Measurements from ENCODE around the gene LONRF2.

The LONRF2 gene

DNA sequence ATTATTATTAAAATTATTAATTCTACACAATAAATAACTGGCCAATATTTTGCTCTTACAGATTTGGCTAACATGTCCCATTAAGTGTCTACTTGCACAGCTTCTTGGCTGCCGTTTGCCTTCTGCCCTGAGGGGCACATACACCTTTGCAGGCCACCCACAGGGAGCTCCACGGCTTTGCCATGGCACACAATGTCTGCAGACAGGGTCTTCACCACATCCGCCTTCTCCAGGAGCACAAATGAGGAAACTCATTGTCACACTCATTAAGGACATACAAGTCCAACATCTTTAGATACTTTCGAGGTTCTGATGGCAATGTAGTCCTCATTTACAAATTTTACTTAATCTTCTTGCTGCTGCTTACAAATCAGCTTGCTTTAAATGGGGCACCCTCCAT is 45.6 kb downstream of the LONRF2 start:
- no peak for TF ChIP-seq CTCF (IDR thresholded peaks at IDR 0.05; ENCODE audit: insufficient read depth, low read length, poor library complexity, severe bottlenecking)
- Histone ChIP-seq H3K36me3 (ENCODE audit: control insufficient read depth, insufficient read depth, low read length) (no peaks in the 10 kb centered on the region), H3K27me3 (replicated peaks; ENCODE audit: control insufficient read depth, insufficient read depth, low read length) (no peaks in the 10 kb centered on the region), H3K4me3 (replicated peaks; ENCODE audit: low read depth, low read length) (no peak overlapping the region)
- no peak for DNase-seq (ENCODE audit: extremely low read depth, insufficient read length)

DNA sequence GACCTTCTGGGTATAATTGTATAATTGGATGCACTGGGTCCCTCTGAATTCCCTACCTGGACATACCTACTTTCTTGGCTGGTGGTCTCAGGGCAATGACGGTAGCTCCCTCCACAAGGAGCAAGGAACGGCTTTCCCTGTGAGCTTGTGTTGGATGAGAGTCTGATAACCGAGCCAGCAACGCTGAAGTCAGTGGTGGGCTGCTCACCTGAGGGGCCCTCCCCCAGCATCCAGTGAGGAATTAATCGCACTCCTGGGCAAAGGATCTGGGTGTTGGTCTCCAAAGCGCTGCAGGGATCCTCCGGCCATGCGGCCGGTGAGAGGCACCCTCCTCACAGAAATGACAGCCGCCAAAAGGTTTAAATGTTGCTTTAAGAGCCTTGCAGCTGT is 47.1 kb downstream of the LONRF2 start:
- Histone ChIP-seq H3K36me3 (ENCODE audit: control insufficient read depth, insufficient read depth, low read length) (no peaks in the 10 kb centered on the region), H3K27me3 (replicated peaks; ENCODE audit: control insufficient read depth, insufficient read depth, low read length) (no peaks in the 10 kb centered on the region), H3K4me3 (replicated peaks; ENCODE audit: low read depth, low read length) (no peak overlapping the region)
- no peak for TF ChIP-seq CTCF (IDR thresholded peaks at IDR 0.05; ENCODE audit: insufficient read depth, low read length, poor library complexity, severe bottlenecking)
- DNase-seq (ENCODE audit: extremely low read depth, insufficient read length) = no peak

DNA sequence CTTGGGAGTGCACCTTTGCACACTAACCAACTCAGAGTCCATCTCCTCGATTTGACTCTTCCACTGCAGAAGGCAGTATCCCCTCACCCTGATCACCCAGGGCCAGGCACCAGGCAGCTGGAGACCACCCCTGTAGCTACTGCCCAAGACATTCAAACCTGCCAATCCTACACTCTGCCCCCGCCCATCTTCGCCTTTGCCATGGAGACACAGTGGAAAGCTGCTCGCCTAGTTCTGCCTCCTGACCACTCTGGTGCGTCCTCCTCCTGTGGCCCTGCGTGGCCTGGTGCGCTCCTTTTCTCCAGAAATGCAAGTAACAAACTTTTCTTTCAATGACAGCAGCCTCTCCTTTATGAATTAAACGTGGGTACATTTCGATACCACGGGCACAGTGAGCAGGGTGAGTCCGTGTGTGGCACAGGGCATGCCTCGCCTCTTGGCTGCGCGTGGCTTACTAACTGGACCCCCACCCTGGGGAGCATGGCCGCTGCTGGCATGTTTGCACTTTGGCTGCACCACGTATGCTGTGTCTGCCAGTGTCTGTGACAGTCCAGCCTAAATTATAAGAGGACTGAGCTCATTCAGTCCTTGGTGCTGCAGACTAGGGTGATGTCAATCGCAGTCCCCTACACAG is 47.6 kb downstream of the LONRF2 start:
- H3K27me3 ChIP-seq (replicated peaks; ENCODE audit: control insufficient read depth, insufficient read depth, low read length) = no peaks in the 10 kb centered on the region
- DNase-seq (ENCODE audit: extremely low read depth, insufficient read length) = no peak
- H3K36me3 ChIP-seq (ENCODE audit: control insufficient read depth, insufficient read depth, low read length) = no peaks in the 10 kb centered on the region
- no peak overlapping the region for H3K4me3 ChIP-seq (replicated peaks; ENCODE audit: low read depth, low read length)
- TF ChIP-seq CTCF (IDR thresholded peaks at IDR 0.05; ENCODE audit: insufficient read depth, low read length, poor library complexity, severe bottlenecking) = no peak

- no peak overlapping the region; the same call in 1 of the 2 replicates for H3K4me3 ChIP-seq (replicated peaks; ENCODE audit: low read depth, low read length)
- H3K36me3 ChIP-seq (ENCODE audit: control insufficient read depth, insufficient read depth, low read length) = no peaks in the 10 kb centered on the region
- no peak for TF ChIP-seq CTCF (IDR thresholded peaks at IDR 0.05; ENCODE audit: insufficient read depth, low read length, poor library complexity, severe bottlenecking)
- H3K27me3 ChIP-seq (replicated peaks; ENCODE audit: control insufficient read depth, insufficient read depth, low read length) = no peaks in the 10 kb centered on the region
- DNase-seq (ENCODE audit: extremely low read depth, insufficient read length) = no peak
These were observed 48.2 kb downstream of the LONRF2 start for GRCh38 chr2:100274076-100274475.

- Histone ChIP-seq H3K27me3 (replicated peaks; ENCODE audit: control insufficient read depth, insufficient read depth, low read length) (no peaks in the 10 kb centered on the region), H3K36me3 (ENCODE audit: control insufficient read depth, insufficient read depth, low read length) (no peaks in the 10 kb centered on the region), H3K4me3 (replicated peaks; ENCODE audit: low read depth, low read length) (no peak overlapping the region)
- TF ChIP-seq CTCF (IDR thresholded peaks at IDR 0.05; ENCODE audit: insufficient read depth, low read length, poor library complexity, severe bottlenecking) = no peak
- DNase-seq (ENCODE audit: extremely low read depth, insufficient read length) = no peak
These were observed 48.9 kb downstream of the LONRF2 start for GRCh38 chr2:100273387-100273786.

DNA sequence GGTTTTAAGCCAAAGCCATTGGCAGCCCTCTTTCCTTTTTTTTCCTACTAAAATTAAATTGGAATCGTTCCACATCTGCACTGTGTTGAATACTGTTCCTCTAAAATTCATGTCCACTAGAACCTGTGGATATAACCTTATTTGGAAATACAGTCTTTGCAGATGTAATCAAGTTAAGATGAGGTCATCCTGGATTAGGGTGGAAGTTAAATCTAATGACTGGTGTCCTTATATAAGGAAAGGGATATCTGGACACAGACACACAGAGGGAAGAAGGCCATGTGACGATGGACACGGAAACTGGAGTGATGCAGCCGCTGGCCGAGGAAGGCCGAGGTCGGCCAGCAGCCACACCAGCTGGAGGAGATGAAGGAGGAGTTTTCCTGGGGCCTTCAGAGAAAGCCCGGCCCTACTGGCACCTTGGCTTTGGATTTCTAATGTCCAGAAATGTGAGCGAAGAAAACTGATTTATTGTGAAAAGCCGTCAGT is 49.4 kb downstream of the LONRF2 start:
- Histone ChIP-seq H3K36me3 (ENCODE audit: control insufficient read depth, insufficient read depth, low read length) (no peaks in the 10 kb centered on the region), H3K4me3 (replicated peaks; ENCODE audit: low read depth, low read length) (no peak overlapping the region), H3K27me3 (replicated peaks; ENCODE audit: control insufficient read depth, insufficient read depth, low read length) (no peaks in the 10 kb centered on the region)
- no peak for TF ChIP-seq CTCF (IDR thresholded peaks at IDR 0.05; ENCODE audit: insufficient read depth, low read length, poor library complexity, severe bottlenecking)
- DNase-seq (ENCODE audit: extremely low read depth, insufficient read length) = no peak

All from GM06990 (cell line).